ENCODE measurements around the gene RPTOR.

The RPTOR gene

GRCh38 chr17:80720610-80721577 is 176.3 kb downstream of the RPTOR start:
- Histone ChIP-seq H3K4me3 (no peak overlapping the region), H3K27ac (no peak overlapping the region), H3K9ac (ENCODE audit: insufficient read length) (no peak overlapping the region), H3K9me3 (ENCODE audit: low read depth, low read length) (no peaks in the 10 kb centered on the region), H3K36me3 (ENCODE audit: insufficient read depth, low read length) (no peaks in the 10 kb centered on the region)
- TF ChIP-seq FOXP2 (optimal IDR thresholded peaks at IDR 0.05; ENCODE audit: control extremely low read depth, extremely low read length, insufficient read depth) (no peak), EZH2 (IDR thresholded peaks at IDR 0.05) (no peak), POLR2AphosphoS5 (IDR thresholded peaks at IDR 0.05; ENCODE audit: borderline replicate concordance, low read depth, low read length) (no peak)
- DNase-seq (ENCODE audit: low read depth, low spot score), result no peak

GRCh38 chr17:80722661-80723060 is 178.0 kb downstream of the RPTOR start:
- Histone ChIP-seq H3K27ac (no peak overlapping the region), H3K4me3 (no peak overlapping the region), H3K9ac (ENCODE audit: insufficient read length) (no peak overlapping the region), H3K9me3 (ENCODE audit: low read depth, low read length) (no peaks in the 10 kb centered on the region), H3K36me3 (ENCODE audit: insufficient read depth, low read length) (no peaks in the 10 kb centered on the region; the same call in 1 of the 2 replicates)
- TF ChIP-seq EZH2 (IDR thresholded peaks at IDR 0.05) (no peak), FOXP2 (optimal IDR thresholded peaks at IDR 0.05; ENCODE audit: control extremely low read depth, extremely low read length, insufficient read depth) (no peak), POLR2AphosphoS5 (IDR thresholded peaks at IDR 0.05; ENCODE audit: borderline replicate concordance, low read depth, low read length) (no peak)
- DNase-seq (ENCODE audit: low read depth, low spot score), result no peak

- Histone ChIP-seq H3K4me3 (no peak overlapping the region), H3K9ac (ENCODE audit: insufficient read length) (no peak overlapping the region), H3K36me3 (ENCODE audit: insufficient read depth, low read length) (no peaks in the 10 kb centered on the region; the same call in 1 of the 2 replicates), H3K9me3 (ENCODE audit: low read depth, low read length) (no peaks in the 10 kb centered on the region), H3K27ac (no peak overlapping the region)
- no peak for DNase-seq (ENCODE audit: low read depth, low spot score)
- TF ChIP-seq EZH2 (IDR thresholded peaks at IDR 0.05) (no peak), POLR2AphosphoS5 (IDR thresholded peaks at IDR 0.05; ENCODE audit: borderline replicate concordance, low read depth, low read length) (no peak), FOXP2 (optimal IDR thresholded peaks at IDR 0.05; ENCODE audit: control extremely low read depth, extremely low read length, insufficient read depth) (no peak)
Observed at GRCh38 chr17:80724775-80725266, 180.2 kb downstream of the RPTOR start.

DNA sequence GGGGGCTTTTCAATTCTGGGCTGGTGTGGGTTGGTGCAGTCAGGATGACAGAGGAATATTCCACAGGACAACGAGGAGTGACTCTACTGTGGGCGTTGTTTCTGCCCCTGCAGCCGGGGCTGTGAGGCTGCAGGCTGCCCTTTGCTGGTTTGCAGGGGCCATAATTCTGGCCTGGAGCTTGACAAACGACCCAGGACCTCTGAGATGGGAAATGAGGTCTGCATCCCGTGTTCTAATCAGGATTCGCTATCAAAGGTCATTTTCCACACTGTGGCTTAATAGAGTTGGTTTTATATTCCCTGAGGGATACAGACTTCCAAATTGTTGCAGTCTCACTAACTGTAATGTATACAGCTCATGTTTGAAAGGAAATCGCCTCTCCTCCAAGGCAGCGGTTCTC is 180.9 kb downstream of the RPTOR start:
- no peak overlapping the region for H3K27ac ChIP-seq
- H3K9ac ChIP-seq (ENCODE audit: insufficient read length), result no peak overlapping the region
- H3K9me3 ChIP-seq (ENCODE audit: low read depth, low read length), result no peaks in the 10 kb centered on the region
- no peaks in the 10 kb centered on the region; the same call in 1 of the 2 replicates for H3K36me3 ChIP-seq (ENCODE audit: insufficient read depth, low read length)
- no peak overlapping the region for H3K4me3 ChIP-seq
- no peak for DNase-seq (ENCODE audit: low read depth, low spot score)
- TF ChIP-seq EZH2 (IDR thresholded peaks at IDR 0.05) (no peak), POLR2AphosphoS5 (IDR thresholded peaks at IDR 0.05; ENCODE audit: borderline replicate concordance, low read depth, low read length) (no peak), FOXP2 (optimal IDR thresholded peaks at IDR 0.05; ENCODE audit: control extremely low read depth, extremely low read length, insufficient read depth) (no peak)

- Histone ChIP-seq H3K9me3 (ENCODE audit: low read depth, low read length) (no peaks in the 10 kb centered on the region), H3K27ac (no peak overlapping the region), H3K9ac (ENCODE audit: insufficient read length) (no peak overlapping the region), H3K36me3 (ENCODE audit: insufficient read depth, low read length) (no peaks in the 10 kb centered on the region; the same call in 1 of the 2 replicates), H3K4me3 (no peak overlapping the region)
- TF ChIP-seq POLR2AphosphoS5 (IDR thresholded peaks at IDR 0.05; ENCODE audit: borderline replicate concordance, low read depth, low read length), result no peak
- no peak for DNase-seq (ENCODE audit: low read depth, low spot score)
Observed at GRCh38 chr17:80726558-80727408, 182.1 kb downstream of the RPTOR start.

DNA sequence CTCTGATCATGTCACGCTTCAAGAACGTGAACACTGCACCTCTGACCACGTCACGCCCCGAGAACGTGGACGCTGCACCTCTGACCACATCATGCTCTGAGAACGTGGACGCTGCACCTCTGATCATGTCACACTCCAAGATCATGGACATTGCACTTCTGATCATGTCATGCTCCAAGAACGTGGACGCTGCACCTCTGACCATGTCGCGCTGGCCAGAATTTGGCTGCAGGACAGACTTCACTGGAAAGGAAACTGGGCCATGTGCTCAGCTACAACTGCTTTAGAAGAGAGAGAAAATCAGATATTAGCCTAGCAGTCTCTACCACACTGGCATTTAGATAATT is 182.7 kb downstream of the RPTOR start:
- Histone ChIP-seq H3K9me3 (ENCODE audit: low read depth, low read length) (no peaks in the 10 kb centered on the region), H3K27ac (no peak overlapping the region)
- no peak for TF ChIP-seq EZH2 (IDR thresholded peaks at IDR 0.05)
- TF ChIP-seq POLR2AphosphoS5 (IDR thresholded peaks at IDR 0.05; ENCODE audit: borderline replicate concordance, low read depth, low read length), result no peak
- no peak for TF ChIP-seq FOXP2 (optimal IDR thresholded peaks at IDR 0.05; ENCODE audit: control extremely low read depth, extremely low read length, insufficient read depth)

DNA sequence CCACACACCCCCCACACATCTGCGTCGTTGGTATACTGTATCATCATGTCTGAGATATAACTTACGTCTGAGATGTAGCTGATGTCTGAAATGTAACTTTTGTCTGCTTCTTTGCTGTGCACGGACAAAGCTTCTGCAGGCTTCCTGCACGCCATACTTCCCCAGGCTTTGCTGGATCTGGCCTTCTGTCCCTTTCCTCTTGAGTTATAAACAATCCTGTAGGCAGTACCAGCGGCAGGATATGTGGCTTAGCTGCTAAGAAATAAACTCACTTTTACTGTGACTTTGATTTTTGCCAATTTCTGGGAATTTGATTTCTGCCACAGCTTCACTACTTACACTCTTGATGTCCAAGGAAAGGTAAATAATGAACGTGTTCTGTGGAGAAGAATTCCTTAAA is 184.4 kb downstream of the RPTOR start:
- Histone ChIP-seq H3K27ac (no peak overlapping the region), H3K9me3 (ENCODE audit: low read depth, low read length) (no peaks in the 10 kb centered on the region), H3K4me3 (no peak overlapping the region), H3K36me3 (ENCODE audit: insufficient read depth, low read length) (no peaks in the 10 kb centered on the region; the same call in 1 of the 2 replicates), H3K9ac (ENCODE audit: insufficient read length) (no peak overlapping the region)
- TF ChIP-seq POLR2AphosphoS5 (IDR thresholded peaks at IDR 0.05; ENCODE audit: borderline replicate concordance, low read depth, low read length) (no peak), FOXP2 (optimal IDR thresholded peaks at IDR 0.05; ENCODE audit: control extremely low read depth, extremely low read length, insufficient read depth) (no peak), EZH2 (IDR thresholded peaks at IDR 0.05) (no peak)
- DNase-seq (ENCODE audit: low read depth, low spot score), result no peak

More for the DNA sequence above, 182.7 kb downstream of the RPTOR start:
- Histone ChIP-seq H3K36me3 (ENCODE audit: insufficient read depth, low read length) (no peaks in the 10 kb centered on the region; the same call in 1 of the 2 replicates), H3K9ac (ENCODE audit: insufficient read length) (no peak overlapping the region), H3K4me3 (no peak overlapping the region)
- DNase-seq (ENCODE audit: low read depth, low spot score), result no peak

GRCh38 chr17:80729761-80730160 is 185.1 kb downstream of the RPTOR start:
- H3K9ac ChIP-seq (ENCODE audit: insufficient read length), result no peak overlapping the region
- H3K4me3 ChIP-seq, result no peak overlapping the region
- no peaks in the 10 kb centered on the region; the same call in 1 of the 2 replicates for H3K36me3 ChIP-seq (ENCODE audit: insufficient read depth, low read length)
- H3K27ac ChIP-seq, result no peak overlapping the region
- DNase-seq (ENCODE audit: low read depth, low spot score), result no peak
- TF ChIP-seq EZH2 (IDR thresholded peaks at IDR 0.05) (no peak), POLR2AphosphoS5 (IDR thresholded peaks at IDR 0.05; ENCODE audit: borderline replicate concordance, low read depth, low read length) (no peak), FOXP2 (optimal IDR thresholded peaks at IDR 0.05; ENCODE audit: control extremely low read depth, extremely low read length, insufficient read depth) (no peak)
- no peaks in the 10 kb centered on the region for H3K9me3 ChIP-seq (ENCODE audit: low read depth, low read length)
